ENCODE measurements around the gene HDGFL2.

HDGFL2 gene

DNA sequence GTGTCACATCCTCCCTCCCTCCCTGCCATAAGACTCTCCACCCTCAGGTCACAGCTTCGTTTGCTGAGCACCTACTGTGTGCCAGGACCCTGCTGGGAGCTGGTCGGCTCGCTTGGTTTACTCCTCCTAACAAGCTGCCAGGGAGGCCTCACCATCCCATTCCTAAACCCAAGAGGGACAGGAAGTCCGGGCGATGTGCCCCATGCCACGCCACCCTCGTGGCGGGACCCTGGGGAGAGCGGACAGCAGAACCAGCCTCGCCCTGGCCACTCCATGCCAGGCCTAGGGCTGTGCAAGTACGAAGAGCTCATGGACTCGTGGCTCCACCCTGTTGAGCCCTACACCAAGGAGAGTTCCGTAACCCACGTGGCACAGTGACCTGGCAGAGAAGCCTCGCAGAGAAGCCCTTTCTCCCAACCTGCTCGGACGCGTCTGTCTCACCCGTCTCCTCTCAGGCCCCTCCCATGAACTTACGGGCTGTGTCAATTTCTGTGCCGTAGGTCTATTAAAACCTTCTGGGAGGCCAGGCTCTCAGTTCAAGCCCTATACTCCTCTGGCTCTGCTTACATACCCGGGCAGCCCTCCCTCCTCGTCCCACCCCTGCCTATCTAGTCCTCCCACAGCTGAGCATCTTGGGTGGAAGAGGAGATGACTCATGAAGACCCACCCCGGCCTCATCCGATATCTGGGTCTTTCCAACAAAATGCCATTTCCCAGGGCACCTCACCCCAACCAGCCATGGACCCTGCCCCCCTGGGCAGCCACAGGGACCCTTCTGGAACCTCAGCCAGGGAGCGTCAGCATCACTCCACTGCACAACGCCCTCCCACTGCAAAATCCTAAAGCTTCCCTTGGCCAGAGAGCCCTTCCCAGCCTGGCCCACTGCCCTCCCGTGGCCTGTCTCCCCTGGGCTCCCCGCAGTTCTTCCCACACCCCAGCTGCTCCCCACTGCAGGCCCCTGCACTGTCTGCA is 17.1 kb upstream of the HDGFL2 start:
- TF ChIP-seq, protein P1, sequence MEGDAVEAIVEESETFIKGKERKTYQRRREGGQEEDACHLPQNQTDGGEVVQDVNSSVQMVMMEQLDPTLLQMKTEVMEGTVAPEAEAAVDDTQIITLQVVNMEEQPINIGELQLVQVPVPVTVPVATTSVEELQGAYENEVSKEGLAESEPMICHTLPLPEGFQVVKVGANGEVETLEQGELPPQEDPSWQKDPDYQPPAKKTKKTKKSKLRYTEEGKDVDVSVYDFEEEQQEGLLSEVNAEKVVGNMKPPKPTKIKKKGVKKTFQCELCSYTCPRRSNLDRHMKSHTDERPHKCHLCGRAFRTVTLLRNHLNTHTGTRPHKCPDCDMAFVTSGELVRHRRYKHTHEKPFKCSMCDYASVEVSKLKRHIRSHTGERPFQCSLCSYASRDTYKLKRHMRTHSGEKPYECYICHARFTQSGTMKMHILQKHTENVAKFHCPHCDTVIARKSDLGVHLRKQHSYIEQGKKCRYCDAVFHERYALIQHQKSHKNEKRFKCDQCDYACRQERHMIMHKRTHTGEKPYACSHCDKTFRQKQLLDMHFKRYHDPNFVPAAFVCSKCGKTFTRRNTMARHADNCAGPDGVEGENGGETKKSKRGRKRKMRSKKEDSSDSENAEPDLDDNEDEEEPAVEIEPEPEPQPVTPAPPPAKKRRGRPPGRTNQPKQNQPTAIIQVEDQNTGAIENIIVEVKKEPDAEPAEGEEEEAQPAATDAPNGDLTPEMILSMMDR (IDR thresholded peaks at IDR 0.05; ENCODE audit: borderline replicate concordance, extremely low read depth, low read length, poor library complexity, severe bottlenecking), result no peak
- TF ChIP-seq EZH2 (IDR thresholded peaks at IDR 0.05; ENCODE audit: borderline replicate concordance, low read depth, low read length, severe bottlenecking), result no peak
- Histone ChIP-seq H3K9me3 (ENCODE audit: insufficient read depth, low read length, severe bottlenecking) (no peaks in the 10 kb centered on the region), H3K36me3 (ENCODE audit: insufficient read depth, low read length) (peaks cover 39% of the 10 kb centered on the region), H3K27me3 (ENCODE audit: insufficient read depth, low read length, poor library complexity) (no peaks in the 10 kb centered on the region), H3K27ac (ENCODE audit: low read length) (no peak overlapping the region), H4K20me1 (ENCODE audit: insufficient read depth, low read length) (peaks cover 45% of the 10 kb centered on the region), H3K9ac (ENCODE audit: low read depth, low read length) (no peak overlapping the region), H3K4me3 (ENCODE audit: low read depth in 1 of 2, low read length in 2 of 2) (peak overlapping the region in 1 of 2 experiments; percentile 5; a peak in 1 of 4 replicates), H2AFZ (ENCODE audit: low read depth, low read length) (no peak overlapping the region), H3K79me2 (ENCODE audit: insufficient read depth, low read length) (peaks cover 29% of the 10 kb centered on the region), H3K4me1 (ENCODE audit: insufficient read depth, low read length) (peaks cover 26% of the 10 kb centered on the region), H3K4me2 (ENCODE audit: insufficient read depth, low read length) (peak overlapping the region; percentile 79)
- no peak for ATAC-seq (ENCODE audit: insufficient read depth, low read depth)
- no peak for DNase-seq

DNA sequence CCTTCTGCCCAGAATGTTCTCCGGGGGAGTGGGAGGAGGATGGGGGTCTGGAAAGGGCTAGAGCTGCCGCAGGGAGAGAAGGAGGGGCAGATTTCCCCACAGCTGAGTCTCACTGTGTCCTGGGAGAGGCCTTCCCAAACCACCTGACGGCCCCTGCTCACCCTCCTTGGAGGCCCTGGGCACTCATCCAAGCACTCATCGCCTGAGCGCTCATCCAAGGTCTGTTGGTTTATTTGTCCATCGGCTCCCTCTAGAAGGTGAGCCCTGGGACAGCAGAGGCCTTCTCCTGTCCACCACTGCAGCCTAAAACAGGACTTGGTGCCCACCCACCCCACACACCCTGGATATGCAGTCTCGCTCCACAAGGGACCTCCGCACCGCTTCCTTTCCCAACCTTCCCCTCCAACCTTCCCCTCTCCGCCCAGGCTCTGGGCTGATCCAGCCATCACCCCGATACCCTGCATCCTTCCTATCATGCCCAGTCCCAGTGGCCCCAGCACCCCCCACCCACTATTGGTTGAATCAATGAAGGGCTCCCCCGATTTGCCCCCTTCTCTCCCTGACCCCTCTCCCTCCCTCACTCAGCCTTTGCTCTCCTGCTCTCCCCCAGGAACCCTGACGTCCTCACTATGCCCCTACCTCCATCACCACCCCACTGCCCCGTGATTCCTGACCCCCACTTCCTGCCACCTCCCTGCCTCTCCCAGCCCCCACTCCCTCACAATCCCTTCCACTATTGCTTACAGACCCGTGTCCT is 16.2 kb upstream of the HDGFL2 start:
- H3K9me3 ChIP-seq (ENCODE audit: insufficient read depth, low read length, severe bottlenecking), result no peaks in the 10 kb centered on the region
- H3K27ac ChIP-seq (ENCODE audit: low read length), result peak overlapping the region; percentile 70; the same call in 1 of the 2 replicates
- peaks cover 45% of the 10 kb centered on the region for H4K20me1 ChIP-seq (ENCODE audit: insufficient read depth, low read length)
- H3K9ac ChIP-seq (ENCODE audit: low read depth, low read length), result peak overlapping the region; percentile 71
- peak overlapping the region; percentile 90 to 96; a peak in 3 of 4 replicates for H3K4me3 ChIP-seq (ENCODE audit: low read depth in 1 of 2, low read length in 2 of 2)
- H3K27me3 ChIP-seq (ENCODE audit: insufficient read depth, low read length, poor library complexity), result no peaks in the 10 kb centered on the region
- H2AFZ ChIP-seq (ENCODE audit: low read depth, low read length), result no peak overlapping the region
- H3K4me2 ChIP-seq (ENCODE audit: insufficient read depth, low read length), result peak overlapping the region; percentile 79
- H3K79me2 ChIP-seq (ENCODE audit: insufficient read depth, low read length), result peaks cover 29% of the 10 kb centered on the region
- TF ChIP-seq, protein P1 (IDR thresholded peaks at IDR 0.05; ENCODE audit: borderline replicate concordance, extremely low read depth, low read length, poor library complexity, severe bottlenecking), result no peak
- TF ChIP-seq EZH2 (IDR thresholded peaks at IDR 0.05; ENCODE audit: borderline replicate concordance, low read depth, low read length, severe bottlenecking), result no peak
- peaks cover 26% of the 10 kb centered on the region for H3K4me1 ChIP-seq (ENCODE audit: insufficient read depth, low read length)
- ATAC-seq (ENCODE audit: insufficient read depth, low read depth) (no peak), DNase-seq (no peak)
- peaks cover 33% of the 10 kb centered on the region for H3K36me3 ChIP-seq (ENCODE audit: insufficient read depth, low read length)

DNA sequence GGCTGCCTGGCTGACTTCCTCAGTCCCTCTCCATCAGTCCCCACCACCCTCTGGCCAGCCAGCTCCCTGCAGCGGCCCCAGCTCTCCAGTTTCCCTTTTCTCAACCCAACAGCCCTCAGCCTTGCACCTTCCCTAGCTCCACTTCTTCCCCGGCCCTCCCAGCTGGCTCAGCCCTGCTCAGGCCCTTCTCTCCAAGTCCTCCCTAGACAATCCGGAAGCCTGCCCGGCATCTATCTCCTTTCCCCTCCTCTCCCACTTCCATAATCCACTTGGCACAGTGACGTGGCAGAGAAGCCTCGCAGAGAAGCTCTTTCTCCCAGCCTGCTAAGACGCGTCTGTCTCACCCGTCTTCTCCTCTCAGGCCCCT is 15.6 kb upstream of the HDGFL2 start:
- peaks cover 29% of the 10 kb centered on the region for H3K79me2 ChIP-seq (ENCODE audit: insufficient read depth, low read length)
- no peak overlapping the region for H2AFZ ChIP-seq (ENCODE audit: low read depth, low read length)
- no peaks in the 10 kb centered on the region for H3K9me3 ChIP-seq (ENCODE audit: insufficient read depth, low read length, severe bottlenecking)
- peak overlapping the region; percentile 71 for H3K9ac ChIP-seq (ENCODE audit: low read depth, low read length)
- TF ChIP-seq, protein P1 (IDR thresholded peaks at IDR 0.05; ENCODE audit: borderline replicate concordance, extremely low read depth, low read length, poor library complexity, severe bottlenecking), result no peak
- TF ChIP-seq EZH2 (IDR thresholded peaks at IDR 0.05; ENCODE audit: borderline replicate concordance, low read depth, low read length, severe bottlenecking), result no peak
- peaks cover 28% of the 10 kb centered on the region for H3K36me3 ChIP-seq (ENCODE audit: insufficient read depth, low read length)
- H3K27ac ChIP-seq (ENCODE audit: low read length), result peak overlapping the region; percentile 70
- H4K20me1 ChIP-seq (ENCODE audit: insufficient read depth, low read length), result peaks cover 45% of the 10 kb centered on the region
- no peaks in the 10 kb centered on the region for H3K27me3 ChIP-seq (ENCODE audit: insufficient read depth, low read length, poor library complexity)
- peak overlapping the region; percentile 90 to 96; a peak in 3 of 4 replicates for H3K4me3 ChIP-seq (ENCODE audit: low read depth in 1 of 2, low read length in 2 of 2)
- ATAC-seq (ENCODE audit: insufficient read depth, low read depth) (no peak), DNase-seq (no peak)
- peaks cover 26% of the 10 kb centered on the region for H3K4me1 ChIP-seq (ENCODE audit: insufficient read depth, low read length)
- peak overlapping the region; percentile 79 for H3K4me2 ChIP-seq (ENCODE audit: insufficient read depth, low read length)
